HepG2 (cell line): ENCODE measurements around the gene HNRNPH2. TPM values are rescaled to one million over a fixed set of nuclear protein-coding genes. Genes with fewer than 3 reads are reported as not detected.

ENCODE experiments used
- ARID2 ChIP-seq: sonication (generic); formaldehyde crosslinking; IDR thresholded peaks from 2 replicates; pipeline ENCODE4 v1.8.1; 2022; ENCODE audit warnings: mild to moderate bottlenecking, missing genetic modification reagents, borderline replicate concordance
- ATRX ChIP-seq: sonication (generic); formaldehyde crosslinking; IDR thresholded peaks from 2 replicates; pipeline ENCODE4 v1.4.0; 2020; ENCODE audit warnings: missing genetic modification reagents, borderline replicate concordance
- FOXK1 ChIP-seq: sonication (generic); formaldehyde crosslinking; IDR thresholded peaks from 2 replicates; pipeline ENCODE4 v1.4.0; 2020; ENCODE audit warnings: low read depth, missing genetic modification reagents, borderline replicate concordance
- GLI4 ChIP-seq: sonication (generic); formaldehyde crosslinking; IDR thresholded peaks from 2 replicates; pipeline ENCODE4 v1.5.1; 2020; ENCODE audit warnings: missing genetic modification reagents, mild to moderate bottlenecking, moderate library complexity, borderline replicate concordance
- HMG20B ChIP-seq: conservative IDR thresholded peaks from 2 replicates; pipeline ENCODE4 v1.6.1; 2016; ENCODE audit warnings: missing genetic modification reagents, missing compliant biosample characterization
- KMT2A ChIP-seq: sonication (generic); formaldehyde crosslinking; IDR thresholded peaks from 2 replicates; pipeline ENCODE4 v1.4.0; 2020; ENCODE audit warnings: missing genetic modification reagents
- MAFF ChIP-seq: IDR thresholded peaks from 2 replicates; pipeline ENCODE4 v1.6.1; 2011; ENCODE audit warnings: low read depth, low read length, improper control_type of control experiment
- NCOA2 ChIP-seq: sonication (generic); formaldehyde crosslinking; IDR thresholded peaks from 2 replicates; pipeline ENCODE4 v1.8.0; 2022; ENCODE audit warnings: inconsistent platforms
- SAFB2 ChIP-seq: sonication (generic); formaldehyde crosslinking; IDR thresholded peaks from 2 replicates; pipeline ENCODE4 v1.5.1; 2020; ENCODE audit warnings: missing genetic modification reagents, low read depth, mild to moderate bottlenecking, borderline replicate concordance
- SRSF4 ChIP-seq: fragments of 200-400 bp; formaldehyde crosslinking; IDR thresholded peaks from one replicate; pipeline ENCODE4 v1.6.1; 2018; ENCODE audit warnings: mild to moderate bottlenecking, low read depth, low read length, moderate library complexity; ENCODE audit not compliant: poor library complexity, severe bottlenecking
- SRSF9 ChIP-seq: fragments of 200-400 bp; formaldehyde crosslinking; IDR thresholded peaks from 2 replicates; pipeline ENCODE4 v1.6.1; 2018; ENCODE audit warnings: borderline replicate concordance, mild to moderate bottlenecking, low read depth, low read length; ENCODE audit not compliant: insufficient read depth, poor library complexity, severe bottlenecking
- TBL1XR1 ChIP-seq: fragments of 150-350 bp; IDR thresholded peaks from 2 replicates; pipeline ENCODE4 v1.6.1; 2014; ENCODE audit warnings: borderline replicate concordance, low read length; ENCODE audit not compliant: partially characterized antibody
- ZBTB21 ChIP-seq: sonication (generic); formaldehyde crosslinking; IDR thresholded peaks from 2 replicates; pipeline ENCODE4 v1.4.0; 2020; ENCODE audit warnings: missing genetic modification reagents
- ZMYM3 ChIP-seq: sonication (generic); formaldehyde crosslinking; IDR thresholded peaks from 2 replicates; pipeline ENCODE4 v1.5.1; 2020; ENCODE audit warnings: mild to moderate bottlenecking, missing genetic modification reagents
- ZNF230 ChIP-seq: sonication (generic); formaldehyde crosslinking; IDR thresholded peaks from 2 replicates; pipeline ENCODE4 v1.4.0; 2020; ENCODE audit warnings: mild to moderate bottlenecking, missing genetic modification reagents
- ZNF296 ChIP-seq: sonication (generic); formaldehyde crosslinking; conservative IDR thresholded peaks from 2 replicates; pipeline ENCODE4 v1.5.0; 2020; ENCODE audit warnings: mild to moderate bottlenecking, missing genetic modification reagents
- ZNF337 ChIP-seq: sonication (generic); formaldehyde crosslinking; IDR thresholded peaks from 2 replicates; pipeline ENCODE4 v1.5.1; 2020; ENCODE audit warnings: missing genetic modification reagents, low read depth, mild to moderate bottlenecking, borderline replicate concordance
- ZNF549 ChIP-seq: sonication (generic); formaldehyde crosslinking; IDR thresholded peaks from 2 replicates; pipeline ENCODE4 v1.5.0; 2020; ENCODE audit warnings: missing genetic modification reagents
- ZNF768 ChIP-seq: sonication (generic); formaldehyde crosslinking; IDR thresholded peaks from 2 replicates; pipeline ENCODE4 v1.4.0; 2020; ENCODE audit warnings: missing genetic modification reagents
- polyA plus RNA-seq, 8 experiments: library from polyadenylated mRNA; depleted of rRNA in 3 of 8; stranded (reverse) in 7 of 8; unstranded in 1 of 8; fragments of >200 nt; fragmentation: Illumina TruSeq in 4 of 8; extraction: Trizol in 4 of 8; gene quantifications; 2 replicates each; pipeline versions ENCODE4 v1.2.1 to v1.2.3, GENCODE V29; 2011 to 2016; ENCODE audit warnings: low read depth in 4 of 8, missing spikeins in 1 of 8, mixed read lengths in 1 of 8; ENCODE audit not compliant: insufficient read depth in 1 of 8
- total RNA-seq, 5 experiments: library from RNA; depleted of rRNA; stranded (reverse); fragments of >200 nt; fragmentation: Illumina TruSeq; extraction: Trizol; gene quantifications; 2 replicates each; pipeline ENCODE4 v1.2.3, GENCODE V29; 2016; ENCODE audit warnings: low read depth in 1 of 5
- TF ChIP-seq, protein P1 (sequence below): sonication (generic); formaldehyde crosslinking; IDR thresholded peaks from 2 replicates; pipeline ENCODE4 v1.5.0; 2020; ENCODE audit warnings: missing genetic modification reagents
- TF ChIP-seq, protein P2 (sequence below): sonication (generic); formaldehyde crosslinking; IDR thresholded peaks from 2 replicates; pipeline ENCODE4 v1.5.1; 2020; ENCODE audit warnings: mild to moderate bottlenecking, missing genetic modification reagents, moderate library complexity
- TF ChIP-seq, protein P3 (sequence below): sonication (generic); formaldehyde crosslinking; IDR thresholded peaks from 2 replicates; pipeline ENCODE4 v1.5.0; 2020; ENCODE audit warnings: mild to moderate bottlenecking, missing genetic modification reagents, borderline replicate concordance

HNRNPH2 gene
- total and polyA plus RNA-seq, 2 of the 13 experiments (the other 11 are each of a cell fraction or from before 2014, with no cell fraction given): 23.8 to 56.9 TPM

DNA sequence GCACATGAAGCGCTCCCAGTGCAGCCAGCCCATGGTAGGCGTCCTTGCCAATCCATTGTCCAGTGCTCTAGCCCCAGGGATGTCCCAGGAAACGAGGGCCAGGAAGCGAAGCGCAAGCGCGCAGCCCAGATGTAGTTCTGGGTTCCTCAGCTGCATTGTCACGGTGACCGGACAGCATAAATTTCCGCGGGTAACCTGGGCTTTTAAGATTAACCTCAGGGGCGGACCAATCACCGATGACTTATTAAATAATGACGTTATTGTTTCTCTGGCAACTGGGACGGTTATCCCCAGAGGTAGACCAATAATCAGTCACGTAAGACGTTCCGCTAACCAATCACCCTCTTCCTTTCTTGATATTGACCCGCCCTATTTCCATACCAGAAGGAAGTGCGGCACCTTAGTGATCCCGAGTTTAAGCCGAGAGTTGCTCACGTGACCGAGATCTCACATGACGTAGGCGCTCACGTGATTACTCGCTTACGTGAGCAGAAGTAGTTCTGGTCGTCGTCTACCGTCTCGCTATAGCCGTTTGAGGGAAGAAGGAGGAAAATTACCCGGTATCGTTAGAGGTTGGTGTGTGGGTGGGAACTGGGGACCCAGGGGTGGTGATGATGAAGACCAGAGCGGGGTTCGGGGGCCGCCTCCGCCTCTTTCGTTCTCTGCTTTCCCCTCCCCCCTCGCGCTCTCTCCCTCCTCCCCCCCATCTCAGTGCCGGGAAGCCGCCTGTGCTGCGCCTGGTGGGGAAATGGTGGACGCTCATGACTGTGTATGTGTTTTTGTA lies at the start of gene HNRNPH2, which contains the start of gene GLA (continued):
- TF ChIP-seq, protein P1, sequence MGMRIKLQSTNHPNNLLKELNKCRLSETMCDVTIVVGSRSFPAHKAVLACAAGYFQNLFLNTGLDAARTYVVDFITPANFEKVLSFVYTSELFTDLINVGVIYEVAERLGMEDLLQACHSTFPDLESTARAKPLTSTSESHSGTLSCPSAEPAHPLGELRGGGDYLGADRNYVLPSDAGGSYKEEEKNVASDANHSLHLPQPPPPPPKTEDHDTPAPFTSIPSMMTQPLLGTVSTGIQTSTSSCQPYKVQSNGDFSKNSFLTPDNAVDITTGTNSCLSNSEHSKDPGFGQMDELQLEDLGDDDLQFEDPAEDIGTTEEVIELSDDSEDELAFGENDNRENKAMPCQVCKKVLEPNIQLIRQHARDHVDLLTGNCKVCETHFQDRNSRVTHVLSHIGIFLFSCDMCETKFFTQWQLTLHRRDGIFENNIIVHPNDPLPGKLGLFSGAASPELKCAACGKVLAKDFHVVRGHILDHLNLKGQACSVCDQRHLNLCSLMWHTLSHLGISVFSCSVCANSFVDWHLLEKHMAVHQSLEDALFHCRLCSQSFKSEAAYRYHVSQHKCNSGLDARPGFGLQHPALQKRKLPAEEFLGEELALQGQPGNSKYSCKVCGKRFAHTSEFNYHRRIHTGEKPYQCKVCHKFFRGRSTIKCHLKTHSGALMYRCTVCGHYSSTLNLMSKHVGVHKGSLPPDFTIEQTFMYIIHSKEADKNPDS (CRISPR knock-in tag): no peak
- no peak for TF ChIP-seq ZMYM3 (CRISPR knock-in tag)
- no peak for TF ChIP-seq ZNF549 (CRISPR knock-in tag)
- TF ChIP-seq ZBTB21: peak; percentile 93
- no peak for TF ChIP-seq GLI4 (CRISPR knock-in tag)
- 0 out of 2 replicates have a peak, but pooled peaks have one; percentile 14 for TF ChIP-seq KMT2A (CRISPR knock-in tag)
- TF ChIP-seq SRSF9: no peak
- no peak for TF ChIP-seq ZNF768
- TF ChIP-seq ATRX (CRISPR knock-in tag): no peak
- TF ChIP-seq, protein P2, sequence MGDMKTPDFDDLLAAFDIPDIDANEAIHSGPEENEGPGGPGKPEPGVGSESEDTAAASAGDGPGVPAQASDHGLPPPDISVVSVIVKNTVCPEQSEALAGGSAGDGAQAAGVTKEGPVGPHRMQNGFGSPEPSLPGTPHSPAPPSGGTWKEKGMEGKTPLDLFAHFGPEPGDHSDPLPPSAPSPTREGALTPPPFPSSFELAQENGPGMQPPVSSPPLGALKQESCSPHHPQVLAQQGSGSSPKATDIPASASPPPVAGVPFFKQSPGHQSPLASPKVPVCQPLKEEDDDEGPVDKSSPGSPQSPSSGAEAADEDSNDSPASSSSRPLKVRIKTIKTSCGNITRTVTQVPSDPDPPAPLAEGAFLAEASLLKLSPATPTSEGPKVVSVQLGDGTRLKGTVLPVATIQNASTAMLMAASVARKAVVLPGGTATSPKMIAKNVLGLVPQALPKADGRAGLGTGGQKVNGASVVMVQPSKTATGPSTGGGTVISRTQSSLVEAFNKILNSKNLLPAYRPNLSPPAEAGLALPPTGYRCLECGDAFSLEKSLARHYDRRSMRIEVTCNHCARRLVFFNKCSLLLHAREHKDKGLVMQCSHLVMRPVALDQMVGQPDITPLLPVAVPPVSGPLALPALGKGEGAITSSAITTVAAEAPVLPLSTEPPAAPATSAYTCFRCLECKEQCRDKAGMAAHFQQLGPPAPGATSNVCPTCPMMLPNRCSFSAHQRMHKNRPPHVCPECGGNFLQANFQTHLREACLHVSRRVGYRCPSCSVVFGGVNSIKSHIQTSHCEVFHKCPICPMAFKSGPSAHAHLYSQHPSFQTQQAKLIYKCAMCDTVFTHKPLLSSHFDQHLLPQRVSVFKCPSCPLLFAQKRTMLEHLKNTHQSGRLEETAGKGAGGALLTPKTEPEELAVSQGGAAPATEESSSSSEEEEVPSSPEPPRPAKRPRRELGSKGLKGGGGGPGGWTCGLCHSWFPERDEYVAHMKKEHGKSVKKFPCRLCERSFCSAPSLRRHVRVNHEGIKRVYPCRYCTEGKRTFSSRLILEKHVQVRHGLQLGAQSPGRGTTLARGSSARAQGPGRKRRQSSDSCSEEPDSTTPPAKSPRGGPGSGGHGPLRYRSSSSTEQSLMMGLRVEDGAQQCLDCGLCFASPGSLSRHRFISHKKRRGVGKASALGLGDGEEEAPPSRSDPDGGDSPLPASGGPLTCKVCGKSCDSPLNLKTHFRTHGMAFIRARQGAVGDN (CRISPR knock-in tag): peak; percentile 40
- TF ChIP-seq SAFB2 (CRISPR knock-in tag): no peak
- TF ChIP-seq ZNF337 (CRISPR knock-in tag): no peak
- TF ChIP-seq ZNF230: no peak
- no peak for TF ChIP-seq TBL1XR1
- no peak for TF ChIP-seq MAFF
- TF ChIP-seq NCOA2 (CRISPR knock-in tag): no peak
- TF ChIP-seq SRSF4: no peak
- no peak for TF ChIP-seq ZNF296 (CRISPR knock-in tag)
- no peak for TF ChIP-seq HMG20B (CRISPR knock-in tag)
- TF ChIP-seq ARID2 (CRISPR knock-in tag): no peak
- no peak for TF ChIP-seq FOXK1
- TF ChIP-seq, protein P3, sequence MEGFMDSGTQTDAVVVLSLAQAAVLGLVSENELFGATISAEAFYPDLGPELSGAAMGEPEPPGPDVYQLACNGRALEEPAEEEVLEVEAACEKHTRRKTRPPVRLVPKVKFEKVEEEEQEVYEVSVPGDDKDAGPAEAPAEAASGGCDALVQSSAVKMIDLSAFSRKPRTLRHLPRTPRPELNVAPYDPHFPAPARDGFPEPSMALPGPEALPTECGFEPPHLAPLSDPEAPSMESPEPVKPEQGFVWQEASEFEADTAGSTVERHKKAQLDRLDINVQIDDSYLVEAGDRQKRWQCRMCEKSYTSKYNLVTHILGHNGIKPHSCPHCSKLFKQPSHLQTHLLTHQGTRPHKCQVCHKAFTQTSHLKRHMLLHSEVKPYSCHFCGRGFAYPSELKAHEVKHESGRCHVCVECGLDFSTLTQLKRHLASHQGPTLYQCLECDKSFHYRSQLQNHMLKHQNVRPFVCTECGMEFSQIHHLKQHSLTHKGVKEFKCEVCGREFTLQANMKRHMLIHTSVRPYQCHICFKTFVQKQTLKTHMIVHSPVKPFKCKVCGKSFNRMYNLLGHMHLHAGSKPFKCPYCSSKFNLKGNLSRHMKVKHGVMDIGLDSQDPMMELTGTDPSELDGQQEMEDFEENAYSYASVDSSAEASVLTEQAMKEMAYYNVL (CRISPR knock-in tag): no peak
